ENCODE measurements around the gene CLPX.

- TF ChIP-seq CTCF (IDR thresholded peaks at IDR 0.05; ENCODE audit: low read length) (no peak), EZH2 (optimal IDR thresholded peaks at IDR 0.05; ENCODE audit: low read depth, low read length) (no peak)
Measured at GRCh38 chr15:65133548-65134200, 51.5 kb downstream of the CLPX start, which contains the start of gene PDCD7.
